ENCODE data around the gene DYRK3. TPM values are rescaled to one million over a fixed set of nuclear protein-coding genes. Genes with fewer than 3 reads are reported as not detected.

DYRK3 gene
- total RNA-seq, 1 experiment from 2014 or later, result 33.1 TPM

- no peak for DNase-seq (ENCODE audit: low read depth, low spot score)
- in situ Hi-C loops (cut with HindIII; ENCODE audit: low pct_unique_long_range_greater_than_20kb, low sequenced_read_pairs), result no loop called here
These were observed 52.0 kb downstream of the DYRK3 start for GRCh38 chr1:206687251-206687914.

GRCh38 chr1:206687915-206688442 is 52.6 kb downstream of the DYRK3 start:
- no peak for DNase-seq (ENCODE audit: low read depth, low spot score)
- in situ Hi-C loops (cut with HindIII; ENCODE audit: low pct_unique_long_range_greater_than_20kb, low sequenced_read_pairs), result no loop called here

- in situ Hi-C loops (cut with HindIII; ENCODE audit: low pct_unique_long_range_greater_than_20kb, low sequenced_read_pairs), result no loop called here
- DNase-seq (ENCODE audit: low read depth, low spot score), result no peak
These were observed 55.2 kb downstream of the DYRK3 start for GRCh38 chr1:206690516-206690915.

GRCh38 chr1:206691604-206692003 is 56.3 kb downstream of the DYRK3 start:
- no peak for DNase-seq (ENCODE audit: low read depth, low spot score)
- in situ Hi-C loops (cut with HindIII; ENCODE audit: low pct_unique_long_range_greater_than_20kb, low sequenced_read_pairs), result no loop called here

- DNase-seq (ENCODE audit: low read depth, low spot score), result no peak
- in situ Hi-C loops (cut with HindIII; ENCODE audit: low pct_unique_long_range_greater_than_20kb, low sequenced_read_pairs), result no loop called here
These were observed 57.7 kb downstream of the DYRK3 start for GRCh38 chr1:206693029-206693428.

GRCh38 chr1:206693592-206693991 is 58.3 kb downstream of the DYRK3 start:
- DNase-seq (ENCODE audit: low read depth, low spot score), result no peak
- in situ Hi-C loops (cut with HindIII; ENCODE audit: low pct_unique_long_range_greater_than_20kb, low sequenced_read_pairs), result no loop called here

GRCh38 chr1:206694171-206695124 is 59.1 kb downstream of the DYRK3 start:
- no peak for DNase-seq (ENCODE audit: low read depth, low spot score)

GRCh38 chr1:206695733-206696132 is 60.4 kb downstream of the DYRK3 start:
- DNase-seq (ENCODE audit: low read depth, low spot score), result no peak
- in situ Hi-C loops (cut with HindIII; ENCODE audit: low pct_unique_long_range_greater_than_20kb, low sequenced_read_pairs), result no loop called here

More at GRCh38 chr1:206694171-206695124, 59.1 kb downstream of the DYRK3 start:
- in situ Hi-C loops (cut with HindIII; ENCODE audit: low pct_unique_long_range_greater_than_20kb, low sequenced_read_pairs), result no loop called here

GRCh38 chr1:206696812-206697585 is 61.7 kb downstream of the DYRK3 start:
- in situ Hi-C loops (cut with HindIII; ENCODE audit: low pct_unique_long_range_greater_than_20kb, low sequenced_read_pairs), result no loop called here

GRCh38 chr1:206698011-206698410 is 62.7 kb downstream of the DYRK3 start:
- in situ Hi-C loops (cut with HindIII; ENCODE audit: low pct_unique_long_range_greater_than_20kb, low sequenced_read_pairs), result no loop called here
- DNase-seq (ENCODE audit: low read depth, low spot score), result no peak

More at GRCh38 chr1:206696812-206697585, 61.7 kb downstream of the DYRK3 start:
- DNase-seq (ENCODE audit: low read depth, low spot score), result no peak

Other genes with a start within 250 kb of the DYRK3 start
- 6.5 and 6.8 TPM in 2 replicates for gene IKBKE, start 165.1 kb upstream of the DYRK3 start, total RNA-seq (2014; rRNA removed; shearing (Covaris generic))
- 0.56 and 0.58 TPM in 2 replicates for gene RASSF5, start 128.0 kb upstream of the DYRK3 start, total RNA-seq (2014; rRNA removed; shearing (Covaris generic))
- 57.8 and 58.7 TPM in 2 replicates for gene EIF2D, start 23.1 kb upstream of the DYRK3 start, total RNA-seq (2014; rRNA removed; shearing (Covaris generic))
- 27.9 and 28.4 TPM in 2 replicates for gene MAPKAPK2, start 49.4 kb downstream of the DYRK3 start, total RNA-seq (2014; rRNA removed; shearing (Covaris generic))
- 0.26 TPM in 1 of 2 replicates, not detected in the other for gene IL19, start 135.2 kb downstream of the DYRK3 start, total RNA-seq (2014; rRNA removed; shearing (Covaris generic))
- not detected in 2 replicates for gene IL10, start 137.0 kb downstream of the DYRK3 start, total RNA-seq (2014; rRNA removed; shearing (Covaris generic))
- not detected in 2 replicates for gene IL20, start 230.1 kb downstream of the DYRK3 start, total RNA-seq (2014; rRNA removed; shearing (Covaris generic))